Adipocyte (in vitro differentiated cells): ENCODE results near the gene RNF180.
"Not testable (repeated sequence)": the region's sequence is repeated elsewhere in the genome, so short reads cannot be mapped to it uniquely, and the experiment has no call there.

ENCODE experiments used
- DNase-seq: peaks from one replicate; pipeline ENCODE4 v3.0.0-alpha.2; 2015; ENCODE audit warnings: low read depth
- H3K27me3 ChIP-seq: replicated peaks from 2 replicates; pipeline ENCODE4 v1.7.0; 2013; ENCODE audit warnings: mild to moderate bottlenecking, low read length, moderate library complexity; ENCODE audit not compliant: control insufficient read depth, insufficient read depth
- H3K36me3 ChIP-seq: 2 replicates; pipeline ENCODE4 v1.7.0; 2013; ENCODE audit warnings: low read length, mild to moderate bottlenecking, moderate library complexity; ENCODE audit not compliant: control insufficient read depth, insufficient read depth, severe bottlenecking
- H3K4me1 ChIP-seq: 2 replicates; pipeline ENCODE4 v1.7.0; 2013; ENCODE audit warnings: mild to moderate bottlenecking, low read length, moderate library complexity; ENCODE audit not compliant: control insufficient read depth, insufficient read depth
- H3K4me3 ChIP-seq: 2 replicates; pipeline ENCODE4 v1.7.0; 2013; ENCODE audit warnings: mild to moderate bottlenecking, low read length, moderate library complexity
- H3K9ac ChIP-seq: 2 replicates; pipeline ENCODE4 v1.7.0; 2013; ENCODE audit warnings: mild to moderate bottlenecking, low read length, moderate library complexity
- H3K9me3 ChIP-seq: 2 replicates; pipeline ENCODE4 v1.7.0; 2013; ENCODE audit warnings: mild to moderate bottlenecking, low read length, moderate library complexity; ENCODE audit not compliant: control insufficient read depth

Gene RNF180

GRCh38 chr5:64407103-64407825 is 241.6 kb downstream of the RNF180 start:
- not testable (repeated sequence) for H3K27me3 ChIP-seq, DNase-seq, H3K36me3 ChIP-seq, H3K9me3 ChIP-seq, H3K4me3 ChIP-seq, H3K4me1 ChIP-seq, H3K9ac ChIP-seq

GRCh38 chr5:64417390-64417789 is 251.7 kb downstream of the RNF180 start:
- Histone ChIP-seq H3K27me3 (no peaks in the 10 kb centered on the region), H3K9ac (no peak overlapping the region), H3K4me1 (no peaks in the 10 kb centered on the region), H3K36me3 (no peaks in the 10 kb centered on the region), H3K4me3 (no peak overlapping the region), H3K9me3 (no peaks in the 10 kb centered on the region)
- no peak for DNase-seq

- H3K36me3 ChIP-seq = no peaks in the 10 kb centered on the region
- H3K4me1 ChIP-seq = no peaks in the 10 kb centered on the region
- no peak overlapping the region for H3K9ac ChIP-seq
- no peaks in the 10 kb centered on the region for H3K27me3 ChIP-seq
- H3K9me3 ChIP-seq = no peaks in the 10 kb centered on the region
- DNase-seq = no peak
- no peak overlapping the region for H3K4me3 ChIP-seq
Measured at GRCh38 chr5:64418013-64418412, 252.4 kb downstream of the RNF180 start.
